Epithelial cell of esophagus (primary cell): ENCODE results near the gene GALNT16.

Experiments
- DNase-seq: peaks from one replicate; pipeline ENCODE4 v3.0.0; 2010; ENCODE audit warnings: low read depth
- H3K4me3 ChIP-seq: 2 replicates; pipeline ENCODE4 v1.5.1; 2011; ENCODE audit warnings: mild to moderate bottlenecking, low read length, control low read depth
- TF ChIP-seq, protein P1 (sequence below): IDR thresholded peaks from 2 replicates; pipeline ENCODE4 v1.5.1; 2011; ENCODE audit warnings: low read depth, mild to moderate bottlenecking, low read length, control low read depth, inconsistent platforms; ENCODE audit not compliant: insufficient read depth; ENCODE audit errors: missing control alignments

Gene GALNT16

DNA sequence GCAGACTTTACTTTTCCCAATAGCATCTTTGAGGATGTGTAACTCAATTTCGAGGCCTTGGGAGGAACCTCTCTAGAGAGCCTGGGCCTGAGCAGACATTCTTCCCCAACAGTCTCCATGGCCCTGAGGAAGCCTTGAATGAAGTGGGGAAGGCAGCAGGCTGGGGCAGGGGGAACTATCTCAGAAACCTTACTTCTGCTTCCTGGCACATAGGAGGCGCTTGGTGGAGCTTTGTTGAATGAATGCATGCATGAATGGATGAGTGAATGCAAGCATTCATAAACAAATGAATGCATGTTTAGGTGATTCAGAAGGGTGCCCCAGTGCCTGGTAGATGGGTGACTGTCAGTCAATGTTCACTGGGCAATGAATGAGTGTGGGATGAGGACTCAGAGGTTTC is 58.3 kb downstream of the GALNT16 start:
- H3K4me3 ChIP-seq, result no peak overlapping the region
- no peak for DNase-seq
- TF ChIP-seq, protein P1, sequence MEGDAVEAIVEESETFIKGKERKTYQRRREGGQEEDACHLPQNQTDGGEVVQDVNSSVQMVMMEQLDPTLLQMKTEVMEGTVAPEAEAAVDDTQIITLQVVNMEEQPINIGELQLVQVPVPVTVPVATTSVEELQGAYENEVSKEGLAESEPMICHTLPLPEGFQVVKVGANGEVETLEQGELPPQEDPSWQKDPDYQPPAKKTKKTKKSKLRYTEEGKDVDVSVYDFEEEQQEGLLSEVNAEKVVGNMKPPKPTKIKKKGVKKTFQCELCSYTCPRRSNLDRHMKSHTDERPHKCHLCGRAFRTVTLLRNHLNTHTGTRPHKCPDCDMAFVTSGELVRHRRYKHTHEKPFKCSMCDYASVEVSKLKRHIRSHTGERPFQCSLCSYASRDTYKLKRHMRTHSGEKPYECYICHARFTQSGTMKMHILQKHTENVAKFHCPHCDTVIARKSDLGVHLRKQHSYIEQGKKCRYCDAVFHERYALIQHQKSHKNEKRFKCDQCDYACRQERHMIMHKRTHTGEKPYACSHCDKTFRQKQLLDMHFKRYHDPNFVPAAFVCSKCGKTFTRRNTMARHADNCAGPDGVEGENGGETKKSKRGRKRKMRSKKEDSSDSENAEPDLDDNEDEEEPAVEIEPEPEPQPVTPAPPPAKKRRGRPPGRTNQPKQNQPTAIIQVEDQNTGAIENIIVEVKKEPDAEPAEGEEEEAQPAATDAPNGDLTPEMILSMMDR, result no peak

- no peak overlapping the region for H3K4me3 ChIP-seq
- TF ChIP-seq, protein P1, result no peak
- no peak for DNase-seq
These were observed 59.0 kb downstream of the GALNT16 start for GRCh38 chr14:69318901-69319475.

GRCh38 chr14:69319911-69320310 is 60.0 kb downstream of the GALNT16 start:
- TF ChIP-seq, protein P1, result no peak
- no peak overlapping the region for H3K4me3 ChIP-seq
- no peak for DNase-seq

DNA sequence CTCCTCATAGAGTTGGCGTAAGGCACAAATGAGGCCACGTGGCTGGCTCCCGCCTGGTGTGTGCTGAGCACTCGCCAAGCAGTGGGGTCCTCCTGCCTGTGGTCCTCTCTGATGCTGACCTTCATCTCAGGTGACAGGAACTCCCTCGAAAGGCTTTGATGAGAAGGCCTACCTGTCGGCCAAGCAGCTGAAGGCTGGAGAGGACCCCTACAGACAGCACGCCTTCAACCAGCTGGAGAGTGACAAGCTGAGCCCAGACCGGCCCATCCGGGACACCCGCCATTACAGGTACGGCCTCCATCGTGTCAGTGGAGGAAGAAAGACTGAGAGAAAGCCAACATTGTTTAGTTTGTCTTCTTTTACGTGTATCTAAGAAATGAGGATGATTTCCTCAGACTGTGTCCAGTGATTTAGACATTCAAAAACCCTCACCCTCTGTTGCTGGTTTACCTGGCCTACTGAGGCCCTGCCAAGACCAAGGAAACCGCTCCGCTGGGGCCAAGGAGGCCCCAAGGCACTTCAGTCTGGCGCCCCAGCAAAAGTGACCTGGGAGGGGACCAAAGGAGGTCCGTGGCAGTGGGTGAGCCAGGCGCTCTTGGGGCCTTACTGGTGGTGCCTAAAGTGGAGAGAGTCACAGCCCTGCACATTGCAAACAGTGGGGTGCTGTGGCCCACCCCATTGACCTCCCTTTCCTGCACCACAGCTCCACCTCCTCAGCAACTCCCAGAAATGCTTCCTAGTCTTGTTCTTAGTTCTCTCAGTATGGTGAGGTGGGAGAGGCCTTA is 60.8 kb downstream of the GALNT16 start:
- TF ChIP-seq, protein P1, result no peak
- H3K4me3 ChIP-seq, result no peak overlapping the region
- no peak for DNase-seq

DNA sequence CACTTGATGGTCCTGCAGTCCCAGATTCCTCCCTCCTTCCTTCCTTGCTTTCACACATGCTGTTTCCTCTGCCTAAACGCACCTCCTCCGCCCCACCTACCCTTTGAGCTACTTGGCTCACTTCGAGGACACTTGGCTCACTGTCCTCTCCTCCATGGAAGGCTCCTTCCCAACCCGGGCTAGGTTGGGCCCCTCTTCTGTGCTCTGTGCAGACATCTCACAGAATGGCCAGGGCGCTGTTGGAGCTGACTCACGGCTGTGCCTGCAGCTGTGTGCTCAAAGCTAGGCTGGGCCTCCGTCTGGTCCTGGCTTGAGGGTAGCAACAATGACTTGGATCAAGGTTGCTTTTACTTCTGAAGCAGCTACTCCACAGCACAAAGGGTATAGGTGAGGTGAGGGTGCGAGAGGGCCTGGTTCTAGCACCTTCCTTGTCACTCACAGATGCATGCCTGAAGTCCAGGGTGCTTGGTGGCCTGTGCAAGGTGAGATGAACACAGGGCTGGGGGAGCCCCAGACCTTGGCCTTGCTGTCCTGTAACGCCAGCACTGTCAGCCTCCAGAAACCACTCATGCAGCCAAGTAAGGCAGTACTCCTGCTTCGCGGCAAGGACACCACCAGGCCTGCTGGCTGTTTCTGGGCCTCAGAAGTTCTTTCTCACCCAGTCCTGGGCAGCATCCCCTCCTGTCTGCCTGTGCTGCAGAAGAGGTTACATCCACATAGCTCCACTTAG is 61.8 kb downstream of the GALNT16 start:
- TF ChIP-seq, protein P1, result no peak
- no peak for DNase-seq

DNA sequence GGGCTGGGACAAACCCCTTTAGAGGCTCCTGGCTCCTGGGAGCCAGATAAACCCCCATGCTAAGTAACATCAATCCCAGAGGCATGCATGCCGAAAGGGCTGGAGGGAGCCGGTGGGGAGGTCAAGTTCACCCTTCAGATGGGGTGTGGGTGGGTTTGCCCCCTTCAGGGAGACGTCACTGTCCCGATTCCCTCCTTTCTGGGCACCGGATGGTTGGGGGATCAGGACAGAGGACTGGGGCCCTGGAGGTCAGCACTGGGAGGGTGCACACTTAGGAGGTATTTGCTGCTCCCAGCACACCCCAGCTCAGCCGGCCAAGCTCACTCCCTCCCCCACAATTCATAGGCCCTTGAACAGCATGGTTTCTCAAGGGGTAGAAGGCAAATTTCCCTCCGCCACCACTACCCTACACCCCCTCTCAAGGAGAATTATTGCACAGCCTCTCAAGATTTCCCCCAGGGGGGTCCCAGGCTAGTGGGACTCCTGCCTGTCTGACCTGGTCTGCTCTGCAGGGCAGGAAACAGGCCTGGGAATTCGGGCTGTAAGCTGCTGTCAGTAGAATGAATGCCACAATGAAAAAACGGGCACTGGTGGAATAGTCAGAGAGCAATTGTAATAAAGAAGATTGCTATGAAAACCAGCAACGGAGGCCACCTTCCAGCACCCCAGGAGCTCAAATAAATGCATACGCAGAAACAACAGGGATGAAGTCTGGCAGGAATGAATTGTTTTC is 63.5 kb downstream of the GALNT16 start:
- H3K4me3 ChIP-seq, result no peak overlapping the region
- TF ChIP-seq, protein P1, result no peak
- DNase-seq, result no peak

More for the DNA sequence above, 61.8 kb downstream of the GALNT16 start:
- H3K4me3 ChIP-seq, result no peak overlapping the region
